ENCODE results near the gene OLFML1.

Gene OLFML1

GRCh38 chr11:7484131-7484530 lies 1.2 kb upstream of the OLFML1 start:
- DNase-seq = no peak

- no peak for DNase-seq
Measured at GRCh38 chr11:7484645-7485044, 661 bp upstream of the OLFML1 start.

GRCh38 chr11:7486098-7486780 lies 933 bp downstream of the OLFML1 start:
- no peak for DNase-seq

GRCh38 chr11:7486781-7487140 lies 1.5 kb downstream of the OLFML1 start:
- DNase-seq = no peak

GRCh38 chr11:7487360-7487759 lies 2.1 kb downstream of the OLFML1 start:
- no peak for DNase-seq

GRCh38 chr11:7488681-7489080 lies 3.4 kb downstream of the OLFML1 start:
- DNase-seq = no peak

- no peak for DNase-seq
Measured at GRCh38 chr11:7489376-7489775, 4.1 kb downstream of the OLFML1 start.

GRCh38 chr11:7490054-7490453 lies 4.7 kb downstream of the OLFML1 start:
- no peak for DNase-seq

- no peak for DNase-seq
Measured at GRCh38 chr11:7490535-7490934, 5.2 kb downstream of the OLFML1 start.

- DNase-seq = no peak
Measured at GRCh38 chr11:7492253-7492652, 6.9 kb downstream of the OLFML1 start.

GRCh38 chr11:7493670-7494069 lies 8.4 kb downstream of the OLFML1 start:
- no peak for DNase-seq

GRCh38 chr11:7494086-7494745 lies 8.9 kb downstream of the OLFML1 start:
- DNase-seq = no peak

- DNase-seq = no peak
Measured at GRCh38 chr11:7495882-7496551, 10.7 kb downstream of the OLFML1 start.

- no peak for DNase-seq
Measured at GRCh38 chr11:7498193-7498592, 12.9 kb downstream of the OLFML1 start.

GRCh38 chr11:7499081-7499480 lies 13.8 kb downstream of the OLFML1 start:
- no peak for DNase-seq

GRCh38 chr11:7500251-7500650 lies 14.9 kb downstream of the OLFML1 start:
- no peak for DNase-seq

- no peak for DNase-seq
Measured at GRCh38 chr11:7501251-7501650, 15.9 kb downstream of the OLFML1 start.

GRCh38 chr11:7501894-7502293 lies 16.6 kb downstream of the OLFML1 start:
- DNase-seq = no peak

- no peak for DNase-seq
Measured at GRCh38 chr11:7506243-7506642, 20.9 kb downstream of the OLFML1 start.

- no peak for DNase-seq
Measured at GRCh38 chr11:7508087-7508486, 22.8 kb downstream of the OLFML1 start.

- no peak for DNase-seq
Measured at GRCh38 chr11:7509966-7510365, 24.7 kb downstream of the OLFML1 start.

GRCh38 chr11:7511401-7511800 lies 26.1 kb downstream of the OLFML1 start:
- no peak for DNase-seq

- peak in 1 of 2 experiments; percentile 22 for DNase-seq
Measured at GRCh38 chr11:7512525-7513233, 27.4 kb downstream of the OLFML1 start.
